ENCODE results near the gene BAZ1B.

DNA sequence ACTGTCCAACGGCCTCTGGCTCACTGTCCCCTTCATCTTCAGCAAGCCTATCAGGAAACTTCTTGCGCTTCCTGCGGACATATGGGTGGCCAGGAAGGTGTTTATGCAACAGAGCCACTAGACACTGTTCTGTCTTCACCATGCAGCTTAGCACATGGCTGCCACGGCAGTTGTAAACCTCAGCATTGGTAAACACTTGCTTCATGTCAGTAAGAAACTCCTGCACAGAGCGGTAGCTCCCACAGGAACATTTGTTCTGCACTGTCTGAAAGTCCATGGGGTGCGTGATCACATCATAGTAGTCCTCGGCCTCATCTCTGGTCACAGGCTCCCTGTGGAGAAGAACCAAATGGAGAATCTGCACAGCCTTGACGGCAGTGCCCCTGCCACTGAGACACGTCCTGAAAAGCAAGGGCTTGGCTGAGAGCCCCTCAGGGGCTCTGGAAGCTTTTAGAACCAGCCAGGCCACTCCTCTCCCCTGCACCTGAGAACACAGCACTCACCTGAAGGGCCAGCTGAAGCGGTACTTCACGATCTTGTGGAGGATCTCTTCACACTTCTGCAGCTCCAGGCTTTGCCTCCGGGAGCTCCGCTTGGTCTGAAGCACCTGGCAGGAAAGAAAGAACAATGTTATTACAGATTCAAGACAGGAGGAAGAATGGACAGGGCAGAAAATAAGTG lies 79.7 kb downstream of the BAZ1B start:
- no peak for TF ChIP-seq GATA3 (IDR thresholded peaks at IDR 0.05; ENCODE audit: low read depth, low read length)
- TF ChIP-seq GATA2 (IDR thresholded peaks at IDR 0.05; ENCODE audit: low read depth, low read length): no peak
